Thoracic aorta (tissue), 2 donors: ENCODE data around the gene UBE3B. TPM values are rescaled to one million over a fixed set of nuclear protein-coding genes. Genes with fewer than 3 reads are reported as not detected.

Source experiments
- ATAC-seq: fragments of 150-250 bp; one replicate; pipeline ENCODE4 v1.8.0; 2017; ENCODE audit warnings: low read depth; ENCODE audit not compliant: insufficient number of reproducible peaks, low FRiP score
- DNase-seq: peaks from one replicate; pipeline ENCODE4 v3.0.0-alpha.2; 2020; ENCODE audit warnings: low spot score
- H3K27ac ChIP-seq, 2 donors: fragments of 200-600 bp; sonication (generic); 1 replicate in 1 of 2; 2 replicates in 1 of 2; pipeline ENCODE4 v1.5.1; 2016; ENCODE audit warnings: mild to moderate bottlenecking in 2 of 2, moderate library complexity in 2 of 2
- H3K27me3 ChIP-seq: fragments of 200-600 bp; sonication (generic); replicated peaks from 2 replicates; pipeline ENCODE4 v1.6.0; 2016; ENCODE audit warnings: mild to moderate bottlenecking; ENCODE audit not compliant: insufficient read depth
- H3K36me3 ChIP-seq: fragments of 200-600 bp; sonication (generic); one replicate; pipeline ENCODE4 v1.5.1; 2016
- H3K4me1 ChIP-seq, 2 donors: fragments of 200-600 bp; sonication (generic); 1 replicate in 1 of 2; 2 replicates in 1 of 2; pipeline versions ENCODE4 v1.5.1 to v1.6.0; 2016; ENCODE audit warnings: low read depth in 2 of 2, mild to moderate bottlenecking in 1 of 2; ENCODE audit not compliant: control insufficient read depth in 1 of 2
- H3K4me3 ChIP-seq: fragments of 200-600 bp; sonication (generic); 2 replicates; pipeline ENCODE4 v1.5.1; 2016; ENCODE audit warnings: mild to moderate bottlenecking
- H3K9me3 ChIP-seq: fragments of 200-600 bp; sonication (generic); 2 replicates; pipeline ENCODE4 v1.5.1; 2016
- CTCF ChIP-seq: fragments of 200-600 bp; sonication (generic); IDR thresholded peaks from one replicate; pipeline ENCODE4 v1.5.1; 2019; ENCODE audit warnings: antibody characterized with exemption
- total RNA-seq, 2 donors: library from RNA; depleted of rRNA; stranded (reverse); fragments of >200 nt; gene quantifications; one replicate each; pipeline versions ENCODE4 v1.1.0 to v1.2.3, GENCODE V29; 2016

The UBE3B gene
- total RNA-seq, 2 donors from 2014 or later = 41.4 to 75.3 TPM

GRCh38 chr12:109575683-109576082 is 98.2 kb downstream of the UBE3B start:
- H3K27me3 ChIP-seq = no peaks in the 10 kb centered on the region
- no peak for DNase-seq
- peaks cover 30% of the 10 kb centered on the region for H3K36me3 ChIP-seq
- no peaks in the 10 kb centered on the region for H3K9me3 ChIP-seq
- H3K4me3 ChIP-seq = no peak overlapping the region
- no peak for ATAC-seq
- TF ChIP-seq CTCF = no peak
- H3K4me1 ChIP-seq = peaks cover 5 to 22% of the 10 kb centered on the region in 2 donors
- H3K27ac ChIP-seq = no peak overlapping the region

GRCh38 chr12:109577311-109577710 is 99.9 kb downstream of the UBE3B start:
- peaks cover 31% of the 10 kb centered on the region for H3K36me3 ChIP-seq
- no peak for DNase-seq
- no peak for ATAC-seq
- H3K4me1 ChIP-seq = peaks cover 5 to 22% of the 10 kb centered on the region in 2 donors
- H3K27ac ChIP-seq = no peak overlapping the region
- H3K4me3 ChIP-seq = no peak overlapping the region
- H3K27me3 ChIP-seq = no peaks in the 10 kb centered on the region
- no peaks in the 10 kb centered on the region for H3K9me3 ChIP-seq
- TF ChIP-seq CTCF = no peak

- Histone ChIP-seq H3K9me3 (no peaks in the 10 kb centered on the region), H3K4me1 (peaks cover 3 to 14% of the 10 kb centered on the region in 2 donors), H3K4me3 (no peak overlapping the region), H3K36me3 (peaks cover 31% of the 10 kb centered on the region), H3K27me3 (no peaks in the 10 kb centered on the region), H3K27ac (no peak overlapping the region)
- no peak for DNase-seq
- no peak for TF ChIP-seq CTCF
- no peak for ATAC-seq
These were observed 101.0 kb downstream of the UBE3B start for GRCh38 chr12:109578330-109578927.

GRCh38 chr12:109579639-109580038 is 102.2 kb downstream of the UBE3B start:
- TF ChIP-seq CTCF = no peak
- Histone ChIP-seq H3K9me3 (no peaks in the 10 kb centered on the region), H3K4me1 (peaks cover 0 to 7% of the 10 kb centered on the region in 2 donors), H3K4me3 (no peak overlapping the region), H3K36me3 (peaks cover 31% of the 10 kb centered on the region), H3K27me3 (no peaks in the 10 kb centered on the region), H3K27ac (no peak overlapping the region)
- no peak for ATAC-seq
- DNase-seq = no peak

- H3K27me3 ChIP-seq = no peaks in the 10 kb centered on the region
- H3K36me3 ChIP-seq = peaks cover 31% of the 10 kb centered on the region
- no peaks in the 10 kb centered on the region for H3K9me3 ChIP-seq
- DNase-seq (no peak), ATAC-seq (no peak)
- H3K27ac ChIP-seq = no peak overlapping the region
- no peak overlapping the region for H3K4me3 ChIP-seq
- H3K4me1 ChIP-seq = peaks cover 0 to under 1% of the 10 kb centered on the region in 2 donors
- TF ChIP-seq CTCF = no peak
These were observed 102.8 kb downstream of the UBE3B start for GRCh38 chr12:109580272-109580671.
